K562 (cell line): ENCODE data around the gene C1D. TPM values are rescaled to one million over a fixed set of nuclear protein-coding genes. Genes with fewer than 3 reads are reported as not detected.

Experiments used
- ARID4B ChIP-seq: sonication (generic); formaldehyde crosslinking; IDR thresholded peaks from 2 replicates; pipeline ENCODE4 v1.8.0; 2022; ENCODE audit warnings: mild to moderate bottlenecking, missing genetic modification reagents
- E2F3 ChIP-seq: fragments of 250-450 bp; sonication (Bioruptor Pico); IDR thresholded peaks from 2 replicates; pipeline ENCODE4 v1.4.0; 2020; ENCODE audit warnings: mild to moderate bottlenecking
- ELK1 ChIP-seq: sonication (generic); formaldehyde crosslinking; IDR thresholded peaks from 2 replicates; pipeline ENCODE4 v1.8.1; 2022; ENCODE audit warnings: missing genetic modification reagents
- HCFC1 ChIP-seq: IDR thresholded peaks from 2 replicates; pipeline ENCODE4 v1.6.1; 2012; ENCODE audit warnings: low read depth, low read length, improper control_type of control experiment
- HDAC2 ChIP-seq: fragments of 450-650 bp; IDR thresholded peaks from 2 replicates; pipeline ENCODE4 v1.6.1; 2016; ENCODE audit warnings: mild to moderate bottlenecking
- HIVEP1 ChIP-seq: fragments of 250-450 bp; sonication (Bioruptor Pico); IDR thresholded peaks from 2 replicates; pipeline ENCODE4 v1.4.0; 2020; ENCODE audit warnings: mild to moderate bottlenecking
- L3MBTL2 ChIP-seq: fragments of 450-650 bp; IDR thresholded peaks from 2 replicates; pipeline ENCODE4 v1.6.1; 2016; ENCODE audit warnings: mild to moderate bottlenecking, moderate library complexity
- MEF2A ChIP-seq: IDR thresholded peaks from 2 replicates; pipeline ENCODE4 v1.6.1; 2011; ENCODE audit warnings: low read depth, mild to moderate bottlenecking, low read length, moderate library complexity; ENCODE audit not compliant: control insufficient read depth
- MTA3 ChIP-seq: fragments of 450-650 bp; formaldehyde crosslinking; IDR thresholded peaks from 2 replicates; pipeline ENCODE4 v1.6.1; 2017; ENCODE audit warnings: mild to moderate bottlenecking, borderline replicate concordance
- NFE2 ChIP-seq: IDR thresholded peaks from 2 replicates; pipeline ENCODE4 v1.6.1; 2014; ENCODE audit warnings: antibody characterized with exemption, low read depth
- POLR2H ChIP-seq: IDR thresholded peaks from 2 replicates; pipeline ENCODE4 v1.6.1; 2016; ENCODE audit warnings: missing genetic modification characterization, low read depth, mild to moderate bottlenecking, control low read depth, missing compliant biosample characterization, moderate library complexity
- PURB ChIP-seq: sonication (generic); formaldehyde crosslinking; IDR thresholded peaks from 2 replicates; pipeline ENCODE4 v1.9.0; 2021; ENCODE audit warnings: low read depth, mild to moderate bottlenecking, missing genetic modification reagents
- RERE ChIP-seq: sonication (generic); formaldehyde crosslinking; IDR thresholded peaks from 2 replicates; pipeline ENCODE4 v1.8.0; 2023; ENCODE audit warnings: missing genetic modification reagents, mild to moderate bottlenecking, borderline replicate concordance
- SMARCC2 ChIP-seq: fragments of 450-650 bp; IDR thresholded peaks from 2 replicates; pipeline ENCODE4 v1.6.1; 2017; ENCODE audit warnings: antibody characterized with exemption, moderate library complexity, mild to moderate bottlenecking, low read depth
- SP1 ChIP-seq: sonication (generic); formaldehyde crosslinking; IDR thresholded peaks from 2 replicates; pipeline ENCODE4 v1.8.1; 2022; ENCODE audit warnings: mild to moderate bottlenecking, missing genetic modification reagents
- TAF15 ChIP-seq: fragments of 200-400 bp; formaldehyde crosslinking; IDR thresholded peaks from 2 replicates; pipeline ENCODE4 v1.6.1; 2017; ENCODE audit warnings: mild to moderate bottlenecking, low read depth, low read length, moderate library complexity
- ZNF143 ChIP-seq: sonication (generic); formaldehyde crosslinking; IDR thresholded peaks from 2 replicates; pipeline ENCODE4 v1.9.0; 2022; ENCODE audit warnings: mild to moderate bottlenecking, missing genetic modification reagents
- ZNF174 ChIP-seq: fragments of 250-450 bp; sonication (Bioruptor Pico); IDR thresholded peaks from 2 replicates; pipeline ENCODE4 v1.4.0; 2020; ENCODE audit warnings: mild to moderate bottlenecking
- ZNF584 ChIP-seq: fragments of 200-800 bp; sonication (Bioruptor generic); IDR thresholded peaks from 2 replicates; pipeline ENCODE4 v1.6.1; 2016; ENCODE audit warnings: low read depth, mild to moderate bottlenecking, missing genetic modification characterization, missing compliant biosample characterization
- polyA plus RNA-seq, 8 experiments: library from polyadenylated mRNA; depleted of rRNA in 4 of 8; stranded (reverse) in 5 of 8; unstranded in 3 of 8; fragments of >200 nt; fragmentation: Nextera tagmentation in 2 of 8; fragmentation: Illumina TruSeq in 1 of 8; extraction: Ambion mirVana in 2 of 8; extraction: Trizol in 1 of 8; gene quantifications; 2 replicates each; pipeline versions ENCODE4 v1.2.1 to v1.2.3, GENCODE V29; 2011 to 2014; ENCODE audit warnings: inconsistent platforms in 1 of 8, missing spikeins in 1 of 8
- total RNA-seq, 7 experiments: library from RNA; depleted of rRNA in 6 of 7; stranded (reverse); fragments of >200 nt in 6 of 7; fragmentation: Illumina TruSeq in 2 of 7; extraction: Trizol in 2 of 7; gene quantifications; 2 replicates each; pipeline versions ENCODE4 v1.2.1 to v1.2.3, GENCODE V29; 2011 to 2021; ENCODE audit warnings: low replicate concordance in 1 of 7

C1D gene
- total and polyA plus RNA-seq, 9 of the 15 experiments (the other 6 are each of a cell fraction or from before 2014, with no cell fraction given) = 33.2 to 123 (median 56.5) TPM

- TF ChIP-seq RERE (CRISPR knock-in tag) (no peak), E2F3 (CRISPR knock-in tag) (no peak), ZNF584 (CRISPR knock-in tag) (no peak), ELK1 (CRISPR knock-in tag) (no peak), ZNF143 (CRISPR knock-in tag) (no peak), PURB (no peak), SMARCC2 (no peak), MTA3 (no peak), ZNF174 (CRISPR knock-in tag) (no peak), HCFC1 (no peak), MEF2A (no peak), HIVEP1 (CRISPR knock-in tag) (no peak), HDAC2 (no peak), TAF15 (no peak), L3MBTL2 (0 out of 2 replicates have a peak, but pooled peaks have one; percentile 21), SP1 (CRISPR knock-in tag) (no peak), NFE2 (peak; percentile 59; the same call in 1 of the 2 replicates), POLR2H (tag) (no peak), ARID4B (no peak)
Measured at GRCh38 chr2:68088940-68089339, 26.1 kb upstream of the C1D start (continued).
